HepG2 (cell line): Measurements from ENCODE around the gene JAM2. TPM values are rescaled to one million over a fixed set of nuclear protein-coding genes. Genes with fewer than 3 reads are reported as not detected.

Experiments used
- ATAC-seq: fragments of 200-7000 bp; cut with Tn5 transposase; 3 replicates; pipeline ENCODE4 v1.9.1; 2020; ENCODE audit warnings: mild to moderate bottlenecking, moderate library complexity
- BruUV-seq: library from RNA; stranded (reverse); fragments of 400-500 nt; replicated peaks from 2 replicates; lab custom pipeline; 2021; lab: Mats Ljungman, UMichigan
- CTCF ChIA-PET: fragments of 300-600 bp; formaldehyde crosslinking; extraction: SDS; loops from one replicate; lab custom pipeline; 2021; ENCODE audit warnings: low total read pairs, inconsistent platforms, low intra/inter-chr PET ratio; lab: Yijun Ruan, JAX
- POLR2A ChIA-PET: fragments of 350-600 bp; sonication (Branson Sonifier 250); formaldehyde crosslinking; loops from one replicate; lab custom pipeline; 2020; ENCODE audit warnings: antibody characterized with exemption, inconsistent platforms; lab: Yijun Ruan, JAX
- DNase-seq: peaks from one replicate; pipeline ENCODE4 v3.0.0-alpha.2; 2015; ENCODE audit warnings: low spot score
- FAIRE-seq: peaks from 3 replicates; lab custom pipeline; 2011; peaks lifted over from hg19 to GRCh38; lab: Jason Lieb, UNC
- H2AFZ ChIP-seq: one replicate; pipeline ENCODE4 v1.6.1; 2011; ENCODE audit warnings: low read length, inconsistent platforms
- H3K27ac ChIP-seq: fragments of 300-600 bp; 3 replicates; pipeline ENCODE4 v1.8.0; 2011; ENCODE audit warnings: mixed run types, mild to moderate bottlenecking, mixed read lengths, low read length, inconsistent platforms; ENCODE audit not compliant: insufficient read depth; ENCODE audit errors: extremely low read length
- H3K27me3 ChIP-seq, 2 experiments: fragments of 200-600 bp in 1 of 2; 2 replicates in 1 of 2; 3 replicates in 1 of 2; pipeline versions ENCODE4 v1.6.0 to v1.8.0; 2011; ENCODE audit warnings: low read length in 2 of 2, mild to moderate bottlenecking in 2 of 2, moderate library complexity in 2 of 2, inconsistent platforms in 1 of 2; ENCODE audit not compliant: insufficient read depth in 2 of 2, control insufficient read depth in 1 of 2
- H3K36me3 ChIP-seq, 2 experiments: fragments of 200-600 bp in 1 of 2; replicated peaks in 1 of 2; 2 replicates in 1 of 2; 3 replicates in 1 of 2; pipeline versions ENCODE4 v1.5.1 to v1.8.0; 2011; ENCODE audit warnings: low read length in 2 of 2, inconsistent platforms in 1 of 2; ENCODE audit not compliant: insufficient read depth in 2 of 2, control insufficient read depth in 1 of 2
- H3K4me1 ChIP-seq: 2 replicates; pipeline ENCODE4 v1.5.1; 2012; ENCODE audit warnings: low read length, inconsistent platforms; ENCODE audit not compliant: insufficient read depth
- H3K4me2 ChIP-seq: 2 replicates; pipeline ENCODE4 v1.6.0; 2011; ENCODE audit warnings: low read depth, low read length, inconsistent platforms
- H3K4me3 ChIP-seq, 3 experiments: fragments of 200-600 bp in 1 of 3; sonication (generic), shearing (Covaris generic) in 1 of 3; replicated peaks in 1 of 3; 2 replicates each; pipeline ENCODE4 v1.5.1; 2011 to 2016; ENCODE audit warnings: low read length in 3 of 3, inconsistent platforms in 2 of 3, low read depth in 2 of 3, mild to moderate bottlenecking in 2 of 3, control low read depth in 1 of 3, mixed read lengths in 1 of 3; ENCODE audit not compliant: insufficient read depth in 1 of 3
- H3K79me2 ChIP-seq: one replicate; pipeline ENCODE4 v1.6.1; 2011; ENCODE audit warnings: low read length, inconsistent platforms; ENCODE audit not compliant: insufficient read depth
- H3K9ac ChIP-seq: 2 replicates; pipeline ENCODE4 v1.6.0; 2011; ENCODE audit warnings: mild to moderate bottlenecking, low read depth, low read length, inconsistent platforms; ENCODE audit not compliant: insufficient read depth
- H3K9me3 ChIP-seq: 2 replicates; pipeline ENCODE4 v1.5.1; 2012; ENCODE audit warnings: mild to moderate bottlenecking, low read length
- H4K20me1 ChIP-seq: 2 replicates; pipeline ENCODE4 v1.6.0; 2011; ENCODE audit warnings: inconsistent platforms, mild to moderate bottlenecking, low read length, moderate library complexity; ENCODE audit not compliant: insufficient read depth
- CERS6 ChIP-seq: sonication (generic); formaldehyde crosslinking; IDR thresholded peaks from 2 replicates; pipeline ENCODE4 v1.5.0; 2020; ENCODE audit warnings: missing genetic modification reagents
- CHD4 ChIP-seq: fragments of 200-600 bp; sonication (generic); IDR thresholded peaks from 2 replicates; pipeline ENCODE4 v1.7.0; 2017; ENCODE audit warnings: mild to moderate bottlenecking, low read length, borderline replicate concordance
- FOSL2 ChIP-seq: sonication (generic); formaldehyde crosslinking; IDR thresholded peaks from 2 replicates; pipeline ENCODE4 v1.4.0; 2020; ENCODE audit warnings: missing genetic modification reagents
- TCF7 ChIP-seq: sonication (generic); IDR thresholded peaks from 2 replicates; pipeline ENCODE4 v1.6.1; 2016; ENCODE audit warnings: antibody characterized with exemption, low read depth
- ZNF430 ChIP-seq: sonication (generic); formaldehyde crosslinking; IDR thresholded peaks from 2 replicates; pipeline ENCODE4 v1.9.0; 2021; ENCODE audit warnings: mild to moderate bottlenecking, missing genetic modification reagents
- WGBS: methylation state at CpG from one replicate; pipeline ENCODE4 v1.1.6; 2017; ENCODE audit warnings: low lambda C conversion rate; 5-methylcytosine and 5-hydroxymethylcytosine counted together
- in situ Hi-C: cut with HindIII; loops from 2 replicates; pipeline ENCODE4 v1.10.0; 2017; ENCODE audit warnings: low pct_unique_long_range_greater_than_20kb; ENCODE audit not compliant: extremely low pct_ligation_motif_present
- intact Hi-C: fragments of 100-400 bp; cut with micrococcal nuclease; formaldehyde crosslinking; loops from one replicate; pipeline ENCODE4 v1.10.0; 2022; ENCODE audit not compliant: unreplicated experiment
- polyA plus RNA-seq, 8 experiments: library from polyadenylated mRNA; depleted of rRNA in 3 of 8; stranded (reverse) in 7 of 8; unstranded in 1 of 8; fragments of >200 nt; fragmentation: Illumina TruSeq in 4 of 8; extraction: Trizol in 4 of 8; gene quantifications; 2 replicates each; pipeline versions ENCODE4 v1.2.1 to v1.2.3, GENCODE V29; 2011 to 2016; ENCODE audit warnings: low read depth in 4 of 8, missing spikeins in 1 of 8, mixed read lengths in 1 of 8; ENCODE audit not compliant: insufficient read depth in 1 of 8
- total RNA-seq, 5 experiments: library from RNA; depleted of rRNA; stranded (reverse); fragments of >200 nt; fragmentation: Illumina TruSeq; extraction: Trizol; gene quantifications; 2 replicates each; pipeline ENCODE4 v1.2.3, GENCODE V29; 2016; ENCODE audit warnings: low read depth in 1 of 5

Gene JAM2
- total and polyA plus RNA-seq, 2 of the 13 experiments (the other 11 are each of a cell fraction or from before 2014, with no cell fraction given) = 0.07 TPM; not detected in 1

- WGBS = 33% methylated on average over 7 of the region's 7 CpGs
- POLR2A ChIA-PET = no interaction called here
- H2AFZ ChIP-seq = no peak overlapping the region
- no peak for TF ChIP-seq FOSL2
- TF ChIP-seq CHD4 = no peak
- TF ChIP-seq TCF7 = no peak
- TF ChIP-seq, all 625 proteins: peak for 0
- no peaks in the 10 kb centered on the region for H3K9me3 ChIP-seq
- H3K4me1 ChIP-seq = no peaks in the 10 kb centered on the region
- H3K79me2 ChIP-seq = no peaks in the 10 kb centered on the region
- FAIRE-seq = no peak
- DNase-seq = no peak
- intact Hi-C loops (no loop called here), in situ Hi-C loops (no loop called here)
- H3K36me3 ChIP-seq = no peaks in the 10 kb centered on the region
- H3K27ac ChIP-seq = no peak overlapping the region
- H3K9ac ChIP-seq = no peak overlapping the region
- no peak for ATAC-seq
- CTCF ChIA-PET = no interaction called here
- H3K4me2 ChIP-seq = no peak overlapping the region
- no peak overlapping the region for H3K4me3 ChIP-seq
- H4K20me1 ChIP-seq = no peaks in the 10 kb centered on the region
- H3K27me3 ChIP-seq = 0 out of 5 replicates have a peak, but pooled peaks cover 0 to 4% of the 10 kb centered on the region in 2 experiments
- BruUV-seq = no TSS peak
Observed at GRCh38 chr21:25649146-25649545, 10.1 kb downstream of the JAM2 start.

- Histone ChIP-seq H3K4me3 (no peak overlapping the region), H3K27ac (no peak overlapping the region), H3K4me1 (no peaks in the 10 kb centered on the region), H3K36me3 (no peaks in the 10 kb centered on the region), H3K9me3 (no peaks in the 10 kb centered on the region), H2AFZ (no peak overlapping the region), H4K20me1 (no peaks in the 10 kb centered on the region), H3K9ac (no peak overlapping the region), H3K79me2 (no peaks in the 10 kb centered on the region), H3K4me2 (no peak overlapping the region), H3K27me3 (no peaks in the 10 kb centered on the region)
- ChIA-PET CTCF (no interaction called here), POLR2A (no interaction called here)
- no peak for FAIRE-seq
- DNase-seq = no peak
- in situ Hi-C loops = no loop called here
- no peak for ATAC-seq
- 18% methylated on average over 2 of the region's 2 CpGs for WGBS
- no TSS peak for BruUV-seq
- intact Hi-C loops = no loop called here
- TF ChIP-seq ZNF430 (CRISPR knock-in tag) = no peak
- no peak for TF ChIP-seq CERS6 (CRISPR knock-in tag)
Observed at GRCh38 chr21:25656412-25656811, 17.4 kb downstream of the JAM2 start.
